CD14-positive monocyte (primary cell): ENCODE measurements around the gene PEAK1. TPM values are rescaled to one million over a fixed set of nuclear protein-coding genes. Genes with fewer than 3 reads are reported as not detected.

ENCODE experiments used
- DNase-seq, 3 donors: peaks; one replicate each; pipeline ENCODE4 v3.0.0-alpha.2; 2011 to 2022
- H2AFZ ChIP-seq: 2 replicates; pipeline ENCODE4 v1.6.0; 2012; ENCODE audit warnings: mild to moderate bottlenecking, low read depth, low read length, inconsistent platforms; ENCODE audit not compliant: insufficient read depth, poor library complexity, severe bottlenecking
- H3K27ac ChIP-seq, 2 donors: 1 replicate in 1 of 2; 2 replicates in 1 of 2; pipeline ENCODE4 v1.5.1; 2012 to 2013; ENCODE audit warnings: low read length in 2 of 2, control low read depth in 1 of 2, inconsistent platforms in 1 of 2, low read depth in 1 of 2, mild to moderate bottlenecking in 1 of 2
- H3K27me3 ChIP-seq, 2 donors: one replicate each; pipeline versions ENCODE4 v1.6.0 to v1.6.1; 2011 to 2013; ENCODE audit warnings: low read length in 2 of 2; ENCODE audit not compliant: control insufficient read depth in 2 of 2, insufficient read depth in 2 of 2
- H3K36me3 ChIP-seq, 2 donors: replicated peaks in 1 of 2; 1 replicate in 1 of 2; 2 replicates in 1 of 2; pipeline versions ENCODE4 v1.5.1 to v1.6.1; 2012 to 2013; ENCODE audit warnings: low read length in 2 of 2, control low read depth in 1 of 2, inconsistent platforms in 1 of 2, mild to moderate bottlenecking in 1 of 2; ENCODE audit not compliant: insufficient read depth in 2 of 2, control insufficient read depth in 1 of 2
- H3K4me1 ChIP-seq, 2 donors: 1 replicate in 1 of 2; 2 replicates in 1 of 2; pipeline versions ENCODE4 v1.5.1 to v1.6.1; 2012 to 2013; ENCODE audit warnings: low read length in 2 of 2, control low read depth in 1 of 2, inconsistent platforms in 1 of 2, mild to moderate bottlenecking in 1 of 2, moderate library complexity in 1 of 2; ENCODE audit not compliant: insufficient read depth in 2 of 2, control insufficient read depth in 1 of 2
- H3K4me2 ChIP-seq: replicated peaks from 2 replicates; pipeline ENCODE3; 2012; ENCODE audit warnings: low read length, moderate library complexity, mild to moderate bottlenecking; ENCODE audit not compliant: poor library complexity, severe bottlenecking; ENCODE audit errors: extremely low read depth
- H3K4me3 ChIP-seq, 3 experiments: fragments of 200-600 bp in 1 of 3; sonication (generic) in 1 of 3; replicated peaks in 1 of 3; 1 replicate in 2 of 3; 2 replicates in 1 of 3; pipeline ENCODE4 v1.5.1; 2011 to 2013; ENCODE audit warnings: low read length in 3 of 3, mild to moderate bottlenecking in 3 of 3, control low read depth in 2 of 3, low read depth in 2 of 3, inconsistent platforms in 1 of 3, moderate library complexity in 1 of 3
- H3K79me2 ChIP-seq: 2 replicates; pipeline ENCODE4 v1.6.0; 2012; ENCODE audit warnings: mild to moderate bottlenecking, control low read depth, inconsistent platforms, low read length, moderate library complexity; ENCODE audit not compliant: insufficient read depth
- H3K9ac ChIP-seq: 2 replicates; pipeline ENCODE4 v1.6.0; 2017; ENCODE audit warnings: low read length, mild to moderate bottlenecking; ENCODE audit not compliant: insufficient read depth, poor library complexity, severe bottlenecking
- H3K9me3 ChIP-seq, 2 donors: replicated peaks in 1 of 2; 1 replicate in 1 of 2; 2 replicates in 1 of 2; pipeline versions ENCODE4 v1.5.1 to v1.6.1; 2012 to 2013; ENCODE audit warnings: low read length in 2 of 2, control low read depth in 1 of 2; ENCODE audit not compliant: control insufficient read depth in 1 of 2, insufficient read depth in 1 of 2
- H4K20me1 ChIP-seq: 2 replicates; pipeline ENCODE4 v1.6.0; 2012; ENCODE audit warnings: mild to moderate bottlenecking, low read length, control low read depth, moderate library complexity; ENCODE audit not compliant: insufficient read depth
- H3K27ac Mint-ChIP-seq, 7 donors: one replicate each; pipeline ENCODE4 v1.8.0; 2020; ENCODE audit warnings: mild to moderate bottlenecking in 7 of 7, mixed read lengths in 7 of 7, moderate library complexity in 6 of 7, inconsistent platforms in 2 of 7
- H3K27me3 Mint-ChIP-seq, 3 donors: one replicate each; pipeline ENCODE4 v1.8.0; 2021 to 2022; ENCODE audit warnings: low read depth in 3 of 3, mild to moderate bottlenecking in 3 of 3, mixed read lengths in 3 of 3, moderate library complexity in 3 of 3, inconsistent platforms in 1 of 3
- H3K36me3 Mint-ChIP-seq, 2 donors: one replicate each; pipeline ENCODE4 v1.8.0; 2020; ENCODE audit warnings: mixed read lengths in 2 of 2, inconsistent platforms in 1 of 2, mild to moderate bottlenecking in 1 of 2
- H3K4me1 Mint-ChIP-seq: one replicate; pipeline ENCODE4 v1.8.0; 2020; ENCODE audit warnings: mild to moderate bottlenecking, mixed read lengths
- H3K4me3 Mint-ChIP-seq, 2 donors: one replicate each; pipeline ENCODE4 v1.8.0; 2020; ENCODE audit warnings: mild to moderate bottlenecking in 2 of 2, mixed read lengths in 2 of 2, moderate library complexity in 1 of 2
- H3K9me3 Mint-ChIP-seq, 7 donors: one replicate each; pipeline ENCODE4 v1.8.0; 2020 to 2022; ENCODE audit warnings: mixed read lengths in 7 of 7, mild to moderate bottlenecking in 6 of 7, moderate library complexity in 6 of 7, inconsistent platforms in 2 of 7
- CTCF ChIP-seq: fragments of 200-600 bp; IDR thresholded peaks from one replicate; pipeline ENCODE4 v1.8.0; 2022; ENCODE audit warnings: antibody characterized with exemption, mild to moderate bottlenecking
- WGBS: methylation state at CpG from one replicate; pipeline ENCODE4 v1.1.5; 2013; ENCODE audit warnings: missing lambda C conversion rate; ENCODE audit not compliant: insufficient coverage; 5-methylcytosine and 5-hydroxymethylcytosine counted together
- intact Hi-C, 2 donors: fragments of 100-400 bp; cut with micrococcal nuclease; formaldehyde crosslinking; loops; one replicate each; pipeline versions ENCODE4 v1.15.0 to v1.15.1; 2023
- polyA plus RNA-seq, 3 donors: library from polyadenylated mRNA; depleted of rRNA in 1 of 3; unstranded in 2 of 3; stranded (reverse) in 1 of 3; fragments of 300-500 nt in 2 of 3; fragments of >200 nt in 1 of 3; fragmentation: Illumina TruSeq in 2 of 3; gene quantifications; 1 replicate in 2 of 3; 2 replicates in 1 of 3; pipeline ENCODE4 v1.2.3, GENCODE V29; 2012 to 2021

PEAK1 gene
- polyA plus RNA-seq, 3 donors: 0.85 to 8.7 (median 1.1) TPM

DNA sequence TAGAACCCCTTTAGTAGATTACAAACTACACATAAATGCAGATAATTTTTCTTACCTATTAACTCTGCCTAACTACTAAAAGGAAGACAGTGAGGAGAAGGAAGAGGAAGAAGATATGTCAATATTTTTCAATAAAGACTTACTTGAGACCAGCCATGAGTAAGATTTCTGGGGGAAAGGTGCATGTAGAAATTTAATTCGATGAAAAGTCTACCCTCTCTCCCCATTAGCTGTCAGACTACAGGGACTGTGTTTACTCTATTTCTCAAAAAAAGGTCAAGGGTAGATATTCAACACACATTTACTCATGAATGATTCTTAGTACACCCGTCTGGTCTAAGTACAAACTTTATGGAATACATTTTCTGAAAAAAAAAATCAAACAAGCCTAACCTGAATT, 355.8 kb downstream of the PEAK1 start:
- peaks cover 17% of the 10 kb centered on the region for H4K20me1 ChIP-seq
- no peak overlapping the region for H3K4me3 Mint-ChIP-seq
- no peak overlapping the region for H3K4me2 ChIP-seq
- H3K36me3 Mint-ChIP-seq: no peaks in the 10 kb centered on the region
- peak overlapping the region in 2 of 7 donors; percentile 8 to 61 for H3K27ac Mint-ChIP-seq
- no peaks in the 10 kb centered on the region for H3K27me3 Mint-ChIP-seq
- H3K79me2 ChIP-seq: peaks cover 47% of the 10 kb centered on the region
- H3K27me3 ChIP-seq: no peaks in the 10 kb centered on the region
- peak overlapping the region in 1 of 2 donors; percentile 52 for H3K27ac ChIP-seq
- H3K4me3 ChIP-seq: no peak overlapping the region
- WGBS: no CpG with 5 or more reads among the region's 2 CpGs
- H3K4me1 Mint-ChIP-seq: peaks cover 51% of the 10 kb centered on the region
- no peaks in the 10 kb centered on the region for H3K9me3 ChIP-seq
- intact Hi-C loops: loop anchor here (10.0 kb wide), 2 partner anchors 69 to 79 kb away; partner anchors contain the start of gene PSTPIP1 (in 1 of the 2)
- H3K36me3 ChIP-seq: no peaks in the 10 kb centered on the region
- TF ChIP-seq CTCF: no peak
- no peak overlapping the region for H2AFZ ChIP-seq
- H3K9me3 Mint-ChIP-seq: peaks cover 0 to 3% (median 0%) of the 10 kb centered on the region in 7 donors
- peaks cover 26 to 52% of the 10 kb centered on the region in 2 donors for H3K4me1 ChIP-seq
- H3K9ac ChIP-seq: no peak overlapping the region
- DNase-seq: no peak

- intact Hi-C loops: loop anchor here (10.0 kb wide), 2 partner anchors 68 to 78 kb away; partner anchors contain the start of gene PSTPIP1 (in 1 of the 2)
- H3K36me3 Mint-ChIP-seq: no peaks in the 10 kb centered on the region
- no peaks in the 10 kb centered on the region for H3K27me3 Mint-ChIP-seq
- peaks cover 0 to 3% (median 0%) of the 10 kb centered on the region in 7 donors for H3K9me3 Mint-ChIP-seq
- peaks cover 21% of the 10 kb centered on the region for H4K20me1 ChIP-seq
- peaks cover 21 to 47% of the 10 kb centered on the region in 2 donors for H3K4me1 ChIP-seq
- no peak overlapping the region for H3K4me3 Mint-ChIP-seq
- H3K79me2 ChIP-seq: peaks cover 43% of the 10 kb centered on the region
- no peak overlapping the region for H3K27ac Mint-ChIP-seq
- H3K27me3 ChIP-seq: no peaks in the 10 kb centered on the region
- no peak for DNase-seq
- no peaks in the 10 kb centered on the region for H3K9me3 ChIP-seq
- H3K27ac ChIP-seq: no peak overlapping the region
- no peak overlapping the region for H3K4me2 ChIP-seq
- TF ChIP-seq CTCF: no peak
- no peaks in the 10 kb centered on the region for H3K36me3 ChIP-seq
- H3K4me1 Mint-ChIP-seq: peaks cover 47% of the 10 kb centered on the region
- no peak overlapping the region for H3K4me3 ChIP-seq
- no peak overlapping the region for H2AFZ ChIP-seq
- H3K9ac ChIP-seq: no peak overlapping the region
Observed at GRCh38 chr15:77063249-77063648, 356.7 kb downstream of the PEAK1 start.
